ENCODE data around the gene KRT33A.

DNA sequence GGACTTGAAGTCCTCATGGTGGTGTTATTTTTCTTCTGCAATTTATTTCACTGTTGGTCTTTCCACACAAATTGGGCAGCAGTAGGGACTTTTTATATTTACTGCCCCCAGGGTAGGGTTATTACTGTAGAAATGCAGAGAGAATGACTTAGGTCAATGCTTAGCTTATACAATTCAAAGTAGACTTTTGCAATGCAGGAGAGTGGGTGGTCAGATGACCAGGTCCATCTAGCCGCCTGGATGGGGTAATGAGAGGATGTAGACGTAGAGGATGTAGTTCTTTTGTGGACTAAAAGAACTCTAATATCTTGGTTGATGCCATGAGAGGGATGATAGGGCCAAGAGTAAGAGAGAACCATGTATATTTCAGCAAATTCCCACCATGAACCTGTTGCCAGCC lies 32.4 kb downstream of the KRT33A start:
- TF ChIP-seq, protein P1, sequence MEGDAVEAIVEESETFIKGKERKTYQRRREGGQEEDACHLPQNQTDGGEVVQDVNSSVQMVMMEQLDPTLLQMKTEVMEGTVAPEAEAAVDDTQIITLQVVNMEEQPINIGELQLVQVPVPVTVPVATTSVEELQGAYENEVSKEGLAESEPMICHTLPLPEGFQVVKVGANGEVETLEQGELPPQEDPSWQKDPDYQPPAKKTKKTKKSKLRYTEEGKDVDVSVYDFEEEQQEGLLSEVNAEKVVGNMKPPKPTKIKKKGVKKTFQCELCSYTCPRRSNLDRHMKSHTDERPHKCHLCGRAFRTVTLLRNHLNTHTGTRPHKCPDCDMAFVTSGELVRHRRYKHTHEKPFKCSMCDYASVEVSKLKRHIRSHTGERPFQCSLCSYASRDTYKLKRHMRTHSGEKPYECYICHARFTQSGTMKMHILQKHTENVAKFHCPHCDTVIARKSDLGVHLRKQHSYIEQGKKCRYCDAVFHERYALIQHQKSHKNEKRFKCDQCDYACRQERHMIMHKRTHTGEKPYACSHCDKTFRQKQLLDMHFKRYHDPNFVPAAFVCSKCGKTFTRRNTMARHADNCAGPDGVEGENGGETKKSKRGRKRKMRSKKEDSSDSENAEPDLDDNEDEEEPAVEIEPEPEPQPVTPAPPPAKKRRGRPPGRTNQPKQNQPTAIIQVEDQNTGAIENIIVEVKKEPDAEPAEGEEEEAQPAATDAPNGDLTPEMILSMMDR (IDR thresholded peaks at IDR 0.05) = no peak
- no peak for TF ChIP-seq POLR2A (IDR thresholded peaks at IDR 0.05)
